ENCODE measurements around the gene SREBF2.

DNA sequence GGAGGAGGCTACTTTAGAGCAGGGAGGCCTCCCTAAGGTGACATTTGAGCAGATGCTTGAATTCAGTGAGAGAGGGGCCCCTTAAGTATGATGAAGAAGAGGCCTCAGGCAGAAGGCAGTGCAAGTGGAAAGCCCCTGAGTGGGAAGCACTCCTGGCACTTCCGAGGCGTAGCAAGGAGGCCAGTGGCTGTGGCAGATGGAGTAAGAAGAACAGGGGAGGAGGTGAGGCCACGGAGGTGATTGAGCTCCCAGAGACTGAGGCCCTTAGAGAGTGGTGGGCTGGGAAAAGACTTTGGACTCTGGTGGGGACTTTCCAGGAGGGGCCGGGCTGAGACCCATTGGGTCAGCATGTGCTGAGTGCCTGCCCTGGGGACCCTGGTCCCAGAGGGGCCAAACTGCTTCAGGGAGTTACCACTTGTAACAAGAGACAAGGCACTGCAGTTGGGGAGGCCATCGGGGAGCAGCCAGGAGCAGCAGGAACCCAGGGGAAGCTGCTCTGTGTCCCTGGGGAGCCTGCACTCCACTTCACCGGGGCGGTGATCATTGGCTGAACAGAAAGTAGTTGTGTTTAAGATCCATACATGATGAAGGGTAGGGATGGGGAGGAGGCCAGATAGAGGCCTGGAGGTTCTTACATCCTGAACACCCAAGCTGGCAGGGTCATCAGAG lies 116.5 kb downstream of the SREBF2 start:
- TF ChIP-seq, protein P1, sequence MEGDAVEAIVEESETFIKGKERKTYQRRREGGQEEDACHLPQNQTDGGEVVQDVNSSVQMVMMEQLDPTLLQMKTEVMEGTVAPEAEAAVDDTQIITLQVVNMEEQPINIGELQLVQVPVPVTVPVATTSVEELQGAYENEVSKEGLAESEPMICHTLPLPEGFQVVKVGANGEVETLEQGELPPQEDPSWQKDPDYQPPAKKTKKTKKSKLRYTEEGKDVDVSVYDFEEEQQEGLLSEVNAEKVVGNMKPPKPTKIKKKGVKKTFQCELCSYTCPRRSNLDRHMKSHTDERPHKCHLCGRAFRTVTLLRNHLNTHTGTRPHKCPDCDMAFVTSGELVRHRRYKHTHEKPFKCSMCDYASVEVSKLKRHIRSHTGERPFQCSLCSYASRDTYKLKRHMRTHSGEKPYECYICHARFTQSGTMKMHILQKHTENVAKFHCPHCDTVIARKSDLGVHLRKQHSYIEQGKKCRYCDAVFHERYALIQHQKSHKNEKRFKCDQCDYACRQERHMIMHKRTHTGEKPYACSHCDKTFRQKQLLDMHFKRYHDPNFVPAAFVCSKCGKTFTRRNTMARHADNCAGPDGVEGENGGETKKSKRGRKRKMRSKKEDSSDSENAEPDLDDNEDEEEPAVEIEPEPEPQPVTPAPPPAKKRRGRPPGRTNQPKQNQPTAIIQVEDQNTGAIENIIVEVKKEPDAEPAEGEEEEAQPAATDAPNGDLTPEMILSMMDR (IDR thresholded peaks at IDR 0.05; ENCODE audit: poor library complexity, severe bottlenecking) = no peak
- TF ChIP-seq EP300 (conservative IDR thresholded peaks at IDR 0.05; ENCODE audit: poor library complexity, severe bottlenecking) (no peak), EZH2 (IDR thresholded peaks at IDR 0.05; ENCODE audit: borderline replicate concordance, insufficient read depth, low read length, poor library complexity, severe bottlenecking) (no peak), POLR2AphosphoS5 (IDR thresholded peaks at IDR 0.05) (no peak), TAF1 (IDR thresholded peaks at IDR 0.05; ENCODE audit: low read depth) (no peak), SMC3 (conservative IDR thresholded peaks at IDR 0.05; ENCODE audit: poor library complexity) (no peak), MXI1 (conservative IDR thresholded peaks at IDR 0.05; ENCODE audit: poor library complexity, severe bottlenecking) (no peak)
- TF ChIP-seq, protein P2, sequence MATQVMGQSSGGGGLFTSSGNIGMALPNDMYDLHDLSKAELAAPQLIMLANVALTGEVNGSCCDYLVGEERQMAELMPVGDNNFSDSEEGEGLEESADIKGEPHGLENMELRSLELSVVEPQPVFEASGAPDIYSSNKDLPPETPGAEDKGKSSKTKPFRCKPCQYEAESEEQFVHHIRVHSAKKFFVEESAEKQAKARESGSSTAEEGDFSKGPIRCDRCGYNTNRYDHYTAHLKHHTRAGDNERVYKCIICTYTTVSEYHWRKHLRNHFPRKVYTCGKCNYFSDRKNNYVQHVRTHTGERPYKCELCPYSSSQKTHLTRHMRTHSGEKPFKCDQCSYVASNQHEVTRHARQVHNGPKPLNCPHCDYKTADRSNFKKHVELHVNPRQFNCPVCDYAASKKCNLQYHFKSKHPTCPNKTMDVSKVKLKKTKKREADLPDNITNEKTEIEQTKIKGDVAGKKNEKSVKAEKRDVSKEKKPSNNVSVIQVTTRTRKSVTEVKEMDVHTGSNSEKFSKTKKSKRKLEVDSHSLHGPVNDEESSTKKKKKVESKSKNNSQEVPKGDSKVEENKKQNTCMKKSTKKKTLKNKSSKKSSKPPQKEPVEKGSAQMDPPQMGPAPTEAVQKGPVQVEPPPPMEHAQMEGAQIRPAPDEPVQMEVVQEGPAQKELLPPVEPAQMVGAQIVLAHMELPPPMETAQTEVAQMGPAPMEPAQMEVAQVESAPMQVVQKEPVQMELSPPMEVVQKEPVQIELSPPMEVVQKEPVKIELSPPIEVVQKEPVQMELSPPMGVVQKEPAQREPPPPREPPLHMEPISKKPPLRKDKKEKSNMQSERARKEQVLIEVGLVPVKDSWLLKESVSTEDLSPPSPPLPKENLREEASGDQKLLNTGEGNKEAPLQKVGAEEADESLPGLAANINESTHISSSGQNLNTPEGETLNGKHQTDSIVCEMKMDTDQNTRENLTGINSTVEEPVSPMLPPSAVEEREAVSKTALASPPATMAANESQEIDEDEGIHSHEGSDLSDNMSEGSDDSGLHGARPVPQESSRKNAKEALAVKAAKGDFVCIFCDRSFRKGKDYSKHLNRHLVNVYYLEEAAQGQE (IDR thresholded peaks at IDR 0.05; ENCODE audit: borderline replicate concordance) = no peak
